SH-SY5Y (cell line): ENCODE results near the gene CFAP299.

Source experiments
- GATA2 ChIP-seq: IDR thresholded peaks from 2 replicates; pipeline ENCODE4 v1.6.1; 2011; ENCODE audit warnings: mild to moderate bottlenecking, low read depth, low read length
- GATA3 ChIP-seq: IDR thresholded peaks from 2 replicates; pipeline ENCODE4 v1.6.1; 2011; ENCODE audit warnings: low read depth, mild to moderate bottlenecking, low read length, moderate library complexity

GRCh38 chr4:80592950-80593349, 257.4 kb downstream of the CFAP299 start:
- no peak for TF ChIP-seq GATA2
- TF ChIP-seq GATA3: no peak
